D721Med (cell line): ENCODE measurements around the gene NOTCH1.

ENCODE experiments used
- DNase-seq: peaks from one replicate; pipeline ENCODE4 v3.0.0; 2011; ENCODE audit warnings: low spot score; ENCODE audit not compliant: insufficient read length
- FAIRE-seq: peaks from 2 replicates; lab custom pipeline; 2011; peaks lifted over from hg19 to GRCh38; lab: Jason Lieb, UNC
- CTCF ChIP-seq: IDR thresholded peaks from 2 replicates; pipeline ENCODE4 v1.5.1; 2012; ENCODE audit warnings: mild to moderate bottlenecking, control low read depth; ENCODE audit not compliant: insufficient read depth; ENCODE audit errors: missing control alignments

NOTCH1 gene

GRCh38 chr9:136484153-136485048 lies 61.4 kb downstream of the NOTCH1 start:
- TF ChIP-seq CTCF, result no peak
- FAIRE-seq (no peak), DNase-seq (no peak)

- FAIRE-seq (no peak), DNase-seq (peak; percentile 79)
- TF ChIP-seq CTCF, result no peak
Observed at GRCh38 chr9:136483589-136484152, 62.2 kb downstream of the NOTCH1 start.

- DNase-seq (peak; percentile 80), FAIRE-seq (no peak)
- TF ChIP-seq CTCF, result no peak
Observed at GRCh38 chr9:136482793-136483588, 62.9 kb downstream of the NOTCH1 start, which contains the start of gene SEC16A. TSS of gene SEC16A (minus strand) at chr9:136483040. CDS start at chr9:136477615, 5,425 bp downstream.

- FAIRE-seq, result no peak
- TF ChIP-seq CTCF, result no peak
- no peak for DNase-seq
Observed at GRCh38 chr9:136482046-136482792, 63.6 kb downstream of the NOTCH1 start.

GRCh38 chr9:136481558-136481957 lies 64.3 kb downstream of the NOTCH1 start:
- FAIRE-seq (no peak), DNase-seq (no peak)
- TF ChIP-seq CTCF, result no peak

GRCh38 chr9:136476369-136477150 lies 69.3 kb downstream of the NOTCH1 start:
- no peak for TF ChIP-seq CTCF
- FAIRE-seq, result no peak
- no peak for DNase-seq
